ENCODE measurements around the gene DYNLT2. TPM values are rescaled to one million over a fixed set of nuclear protein-coding genes. Genes with fewer than 3 reads are reported as not detected.

DYNLT2 gene
- total and polyA plus RNA-seq, 2 experiments from 2014 or later, result 2.9 to 3.1 TPM

DNA sequence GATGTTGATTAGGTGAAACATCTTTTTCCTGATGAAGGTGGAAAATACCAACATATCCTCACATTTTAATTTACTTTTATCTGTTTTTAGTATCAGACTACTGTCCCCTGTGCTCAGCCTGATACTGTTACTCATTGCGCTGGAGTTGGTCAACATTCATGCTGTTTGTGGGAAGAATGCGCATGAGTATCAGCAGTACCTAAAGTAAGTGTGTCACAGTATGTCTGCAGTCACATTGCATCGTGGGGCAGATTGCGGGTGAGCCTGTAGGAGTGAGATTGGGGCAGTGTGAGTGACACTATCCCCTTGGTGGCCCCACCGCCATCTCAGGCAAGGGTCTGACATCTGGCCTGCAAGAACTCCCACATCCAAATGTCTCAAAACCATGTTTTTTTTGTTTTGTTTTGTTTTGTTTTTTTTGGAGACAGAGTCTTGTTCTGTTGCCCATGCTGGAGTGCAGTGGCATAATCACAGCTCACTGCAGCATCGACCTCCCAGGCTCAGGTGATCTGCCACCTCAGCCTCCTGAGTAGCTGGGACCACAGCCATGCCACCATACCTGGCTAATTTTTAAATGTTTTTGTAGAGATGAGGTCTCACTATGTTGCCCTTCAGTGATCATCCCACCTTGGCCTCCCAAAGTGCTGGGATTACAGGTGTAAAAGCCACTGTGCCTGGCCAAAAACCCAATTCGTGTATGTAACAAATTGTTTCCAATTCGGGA lies 27.9 kb upstream of the DYNLT2 start:
- no peak overlapping the region for H2AFZ ChIP-seq
- TF ChIP-seq EZH2phosphoT487 (IDR thresholded peaks at IDR 0.05; ENCODE audit: low read depth, severe bottlenecking, unreplicated experiment) (no peak), EZH2 (IDR thresholded peaks at IDR 0.05; ENCODE audit: borderline replicate concordance) (no peak), CTCF (IDR thresholded peaks at IDR 0.05; ENCODE audit: poor library complexity) (no peak)
- H3K27me3 ChIP-seq, result no peaks in the 10 kb centered on the region
- H3K9me3 ChIP-seq (ENCODE audit: low read depth), result no peaks in the 10 kb centered on the region
- no peak for DNase-seq (ENCODE audit: low spot score)
- H3K27ac ChIP-seq, result no peak overlapping the region
- H3K4me1 ChIP-seq (ENCODE audit: insufficient read depth), result no peaks in the 10 kb centered on the region
- no peak overlapping the region for H3K4me3 ChIP-seq
- no peaks in the 10 kb centered on the region for H3K9me2 ChIP-seq (replicated peaks; ENCODE audit: insufficient read depth)
- no peaks in the 10 kb centered on the region for H4K20me1 ChIP-seq (ENCODE audit: insufficient read depth, poor library complexity, severe bottlenecking)
- H3K4me2 ChIP-seq, result no peak overlapping the region
- H3K36me3 ChIP-seq (replicated peaks; ENCODE audit: insufficient read depth, low read depth), result no peaks in the 10 kb centered on the region
- no peaks in the 10 kb centered on the region for H3K79me2 ChIP-seq
- WGBS (ENCODE audit: low lambda C conversion rate, missing lambda C conversion rate), result 96% methylated on average over 8 of the region's 8 CpGs

DNA sequence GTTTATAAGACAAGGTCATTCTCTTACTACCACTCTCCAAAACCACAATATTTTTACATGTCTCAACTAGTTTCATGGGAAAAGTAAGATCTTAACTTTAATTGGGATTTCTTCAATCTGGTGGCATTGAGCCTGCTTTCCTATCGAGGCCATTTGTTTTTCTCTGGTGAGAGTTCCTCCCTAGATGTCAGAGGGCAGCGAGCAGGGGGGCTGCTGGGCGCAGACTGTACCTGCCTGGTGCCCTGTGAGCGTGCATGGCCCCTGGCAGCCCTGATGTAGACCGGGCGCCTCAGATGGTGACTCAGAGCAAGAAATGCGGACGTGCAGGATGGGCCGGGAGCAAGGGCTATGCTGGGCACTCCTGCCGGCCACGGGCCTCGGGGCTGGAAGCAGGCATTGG lies 27.3 kb upstream of the DYNLT2 start:
- TF ChIP-seq EZH2 (IDR thresholded peaks at IDR 0.05; ENCODE audit: borderline replicate concordance) (no peak), CTCF (IDR thresholded peaks at IDR 0.05; ENCODE audit: poor library complexity) (no peak), EZH2phosphoT487 (IDR thresholded peaks at IDR 0.05; ENCODE audit: low read depth, severe bottlenecking, unreplicated experiment) (no peak)
- 98% methylated on average over 12 of the region's 12 CpGs for WGBS (ENCODE audit: low lambda C conversion rate, missing lambda C conversion rate)
- DNase-seq (ENCODE audit: low spot score), result no peak
- H3K27me3 ChIP-seq, result no peaks in the 10 kb centered on the region
- H3K36me3 ChIP-seq (replicated peaks; ENCODE audit: insufficient read depth, low read depth), result no peaks in the 10 kb centered on the region
- H3K27ac ChIP-seq, result no peak overlapping the region
- no peaks in the 10 kb centered on the region for H4K20me1 ChIP-seq (ENCODE audit: insufficient read depth, poor library complexity, severe bottlenecking)
- no peaks in the 10 kb centered on the region for H3K79me2 ChIP-seq
- no peak overlapping the region for H3K4me2 ChIP-seq
- H3K9me3 ChIP-seq (ENCODE audit: low read depth), result no peaks in the 10 kb centered on the region
- H3K4me1 ChIP-seq (ENCODE audit: insufficient read depth), result no peaks in the 10 kb centered on the region
- no peaks in the 10 kb centered on the region for H3K9me2 ChIP-seq (replicated peaks; ENCODE audit: insufficient read depth)
- H3K4me3 ChIP-seq, result no peak overlapping the region
- no peak overlapping the region for H2AFZ ChIP-seq

DNA sequence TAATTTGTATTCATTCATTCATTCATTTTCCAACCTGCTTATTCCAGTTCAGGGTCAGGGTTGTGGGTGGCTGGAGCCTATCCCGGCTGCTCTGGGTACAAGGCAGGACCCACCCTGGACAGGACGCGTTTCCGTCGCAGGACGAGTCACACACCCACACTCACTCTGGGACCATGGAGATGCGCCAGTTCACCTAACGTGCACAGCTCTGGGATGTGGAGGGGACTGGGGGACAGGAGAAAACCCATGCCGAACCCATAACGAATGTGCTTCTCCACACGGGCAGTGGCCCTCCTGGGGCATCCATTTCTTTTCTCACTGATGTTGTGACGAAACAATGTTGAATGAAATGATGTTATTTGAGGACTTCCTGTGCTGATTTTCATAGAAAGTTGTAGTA lies 26.5 kb upstream of the DYNLT2 start:
- Histone ChIP-seq H3K9me3 (ENCODE audit: low read depth) (no peaks in the 10 kb centered on the region), H3K27ac (no peak overlapping the region), H3K36me3 (replicated peaks; ENCODE audit: insufficient read depth, low read depth) (no peaks in the 10 kb centered on the region), H4K20me1 (ENCODE audit: insufficient read depth, poor library complexity, severe bottlenecking) (no peaks in the 10 kb centered on the region), H3K4me3 (no peak overlapping the region), H3K4me2 (no peak overlapping the region), H3K79me2 (no peaks in the 10 kb centered on the region), H3K9me2 (replicated peaks; ENCODE audit: insufficient read depth) (no peaks in the 10 kb centered on the region), H3K4me1 (ENCODE audit: insufficient read depth) (no peaks in the 10 kb centered on the region), H2AFZ (no peak overlapping the region), H3K27me3 (no peaks in the 10 kb centered on the region)
- TF ChIP-seq CTCF (IDR thresholded peaks at IDR 0.05; ENCODE audit: poor library complexity), result no peak
- no peak for TF ChIP-seq EZH2phosphoT487 (IDR thresholded peaks at IDR 0.05; ENCODE audit: low read depth, severe bottlenecking, unreplicated experiment)
- TF ChIP-seq EZH2 (IDR thresholded peaks at IDR 0.05; ENCODE audit: borderline replicate concordance), result no peak
- no peak for DNase-seq (ENCODE audit: low spot score)
- 94% methylated on average over 12 of the region's 12 CpGs for WGBS (ENCODE audit: low lambda C conversion rate, missing lambda C conversion rate)

Measured in hepatocyte (in vitro differentiated cells).